Heart left ventricle (tissue), 13 donors: Measurements from ENCODE around the gene CACNA1D.

Experiments
- CTCF ChIP-seq, 12 donors: fragments of 200-600 bp; sonication (generic) in 4 of 12; IDR thresholded peaks; one replicate each; pipeline versions ENCODE4 v1.5.0 to v1.8.0; 2018 to 2022; ENCODE audit warnings: antibody characterized with exemption in 12 of 12, mild to moderate bottlenecking in 5 of 12
- POLR2A ChIP-seq, 2 donors: fragments of 450-650 bp; IDR thresholded peaks; one replicate each; pipeline ENCODE4 v1.6.1; 2017; ENCODE audit warnings: antibody characterized with exemption in 2 of 2, mild to moderate bottlenecking in 2 of 2, moderate library complexity in 2 of 2
- donor health status: ischemic (EF 13 %, LVEDD 7.1; RV severe dilation, severe dysfunction).
- donor health status: DM: no; HTN: yes; CAD: no.
- donor health status: DM: no; HTN: no; CAD: no.
- donor health status: ischemic (EF 25% LVEDD 6.9; RV normal size, moderate dysfunction).
- donor health status: ischemic (EF 25% LVEDD 5.7; RV mildly dilated, moderate dysfunction).
- donor health status: ischemic (EF 35%, LVEDD 5.7; RV mildly dilated, moderate dysfunction).
- donor health status: nonischemic (EF 11% LVEDD 7.7; RV severe dilation, severe dysfunction).
- donor health status: DM: yes; HTN: yes; CAD: no.
- donor health status: PGD.
- donor health status: ischemic (EF 29% LVEDD 5.4; RV normal size, mild dysfunction).
- donor health status: nonischemic (EF 23%, LVEDD 6.1; RV moderate dilation, normal function).

GRCh38 chr3:53834429-53835095 is 340.2 kb downstream of the CACNA1D start:
- TF ChIP-seq CTCF (IDR thresholded peaks at IDR 0.05) (no peak), POLR2A (IDR thresholded peaks at IDR 0.05) (no peak)
